Activated CD4-positive, alpha-beta T cell treated with anti-CD3 and anti-CD28 coated beads, Interleukin-2, amount 50 U/mL, for 24 hours (primary cell): ENCODE data around the gene ZGPAT.
A peak's percentile ranks its signal among the peaks of the same experiment; 100 is the strongest.

Experiments
- DNase-seq, 2 donors: peaks; one replicate each; pipeline ENCODE4 v3.0.0-alpha.2; 2020; ENCODE audit warnings: low read depth in 1 of 2, low spot score in 1 of 2

Gene ZGPAT

DNA sequence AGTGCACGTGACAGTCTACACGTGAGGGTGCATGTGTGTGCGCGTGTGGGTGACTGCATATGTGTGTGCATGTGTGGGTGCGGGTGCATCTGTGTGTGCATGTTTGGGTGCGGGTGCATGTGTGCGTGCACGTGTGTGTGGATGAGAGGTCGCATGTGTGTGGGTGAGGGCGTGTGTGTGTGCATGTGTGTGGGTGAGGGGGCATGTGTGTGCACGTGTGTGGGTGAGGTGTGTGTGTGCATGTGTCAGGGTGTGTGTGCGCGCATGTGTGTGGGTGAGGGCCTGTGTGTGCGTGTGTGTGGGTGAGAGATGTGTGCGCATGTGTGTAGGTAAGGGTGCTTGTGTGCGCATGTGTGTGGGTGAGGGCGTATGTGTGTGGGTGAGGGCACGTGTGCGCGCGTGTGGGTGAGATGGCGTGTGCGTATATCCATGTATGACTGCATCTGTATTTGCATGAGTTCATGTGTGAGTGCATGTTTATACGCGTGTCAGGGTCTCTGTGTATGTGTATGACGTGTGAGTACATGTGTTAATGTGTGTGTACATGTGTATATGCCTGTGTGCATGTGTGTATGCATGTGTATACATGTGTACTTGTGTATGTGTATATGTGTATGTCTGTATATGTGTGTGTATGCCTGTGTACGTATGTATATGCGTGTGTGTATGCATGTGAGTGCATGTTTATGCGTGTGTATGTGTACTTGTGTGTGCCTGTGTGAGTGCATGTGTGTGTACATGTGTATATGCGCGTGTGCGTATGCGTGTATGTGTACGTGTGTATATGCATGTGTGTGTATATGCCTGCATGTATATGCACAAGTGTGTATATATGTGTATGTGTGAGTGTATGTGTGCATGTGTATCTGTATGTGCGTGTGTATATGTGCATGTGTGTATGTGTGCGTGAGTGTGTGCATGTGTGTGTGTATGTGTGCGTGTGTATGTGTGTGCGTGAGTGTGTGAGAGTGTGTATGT lies 24.6 kb downstream of the ZGPAT start:
- DNase-seq, result no peak

DNA sequence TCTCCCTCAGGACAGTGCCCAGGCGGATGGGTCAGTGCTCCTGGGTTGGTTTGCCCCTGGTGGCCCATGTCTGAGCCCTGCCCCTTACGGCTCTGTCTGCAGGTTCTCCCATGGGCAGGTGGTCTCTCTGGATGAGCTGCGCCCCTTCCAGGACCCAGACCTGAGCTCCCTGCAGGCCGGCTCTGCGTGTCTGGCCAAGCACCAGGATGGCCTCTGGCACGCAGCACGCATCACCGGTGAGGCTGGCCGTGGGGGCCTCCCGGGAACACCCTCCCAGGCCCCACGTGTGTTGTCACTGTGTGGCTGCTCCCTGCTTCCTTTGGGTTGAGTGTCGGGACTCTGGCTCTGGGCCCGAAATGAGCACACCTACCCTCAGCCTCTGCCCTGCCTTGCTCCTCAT lies 25.3 kb downstream of the ZGPAT start:
- DNase-seq, result no peak

DNA sequence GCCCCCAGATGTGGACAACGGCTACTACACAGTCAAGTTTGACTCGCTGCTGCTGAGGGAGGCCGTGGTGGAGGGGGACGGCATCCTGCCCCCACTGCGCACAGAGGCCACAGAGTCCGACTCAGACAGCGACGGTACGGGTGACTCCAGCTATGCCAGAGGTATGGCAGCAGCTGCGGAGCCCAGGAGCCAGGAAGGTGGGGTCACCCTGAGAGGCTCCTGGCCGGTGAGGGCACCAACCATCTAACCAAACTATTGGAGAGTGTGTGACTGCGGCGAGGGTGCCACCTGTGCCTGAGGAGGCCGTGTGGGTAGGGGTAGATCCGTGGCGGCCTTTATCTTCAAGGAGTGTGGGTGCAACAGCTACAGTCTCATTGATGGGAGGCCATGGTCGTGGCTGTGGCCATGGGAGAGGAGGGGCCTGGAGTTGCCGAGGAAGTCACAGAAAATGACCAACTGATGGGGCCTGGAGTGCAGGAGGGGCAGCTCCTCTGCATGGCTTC lies 25.8 kb downstream of the ZGPAT start:
- DNase-seq, result no peak

DNA sequence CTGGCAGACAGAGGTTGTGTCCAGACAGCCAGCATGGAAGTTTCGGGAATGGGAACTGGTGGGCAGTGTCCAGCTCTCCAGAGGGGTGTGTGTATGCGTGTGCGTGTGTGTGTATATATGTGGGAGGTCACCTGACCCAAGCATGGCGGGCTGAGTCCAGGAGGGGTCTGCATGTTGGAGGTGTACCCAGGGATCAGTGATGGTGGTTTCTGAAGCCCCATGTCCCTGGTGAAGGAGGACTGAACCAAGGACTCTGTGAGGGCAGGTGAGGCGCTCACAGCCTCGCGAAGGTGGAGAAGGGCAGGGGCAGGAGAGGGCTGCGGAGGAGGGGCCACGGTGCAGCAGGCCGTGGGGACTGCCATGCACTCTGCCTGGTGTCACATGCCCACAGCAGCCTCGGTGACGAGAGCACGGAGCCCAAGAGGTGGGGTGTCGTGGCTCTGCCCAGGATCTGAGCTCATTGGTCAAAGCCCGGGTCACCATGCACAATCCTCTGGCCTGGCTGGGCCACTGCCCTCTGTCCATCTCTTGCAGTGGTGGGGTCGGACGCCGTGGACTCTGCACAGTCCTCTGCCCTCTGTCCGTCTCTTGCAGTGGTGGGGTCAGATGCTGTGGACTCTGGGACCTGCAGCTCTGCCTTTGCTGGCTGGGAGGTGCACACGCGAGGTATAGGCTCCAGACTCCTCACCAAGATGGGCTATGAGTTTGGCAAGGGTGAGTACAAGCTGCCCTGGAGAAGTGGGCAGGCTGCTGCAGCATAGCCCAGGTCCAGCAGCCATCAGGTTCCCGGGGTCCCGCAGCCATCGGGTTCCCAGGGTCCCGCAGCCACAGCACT lies 26.5 kb downstream of the ZGPAT start:
- no peak for DNase-seq

DNA sequence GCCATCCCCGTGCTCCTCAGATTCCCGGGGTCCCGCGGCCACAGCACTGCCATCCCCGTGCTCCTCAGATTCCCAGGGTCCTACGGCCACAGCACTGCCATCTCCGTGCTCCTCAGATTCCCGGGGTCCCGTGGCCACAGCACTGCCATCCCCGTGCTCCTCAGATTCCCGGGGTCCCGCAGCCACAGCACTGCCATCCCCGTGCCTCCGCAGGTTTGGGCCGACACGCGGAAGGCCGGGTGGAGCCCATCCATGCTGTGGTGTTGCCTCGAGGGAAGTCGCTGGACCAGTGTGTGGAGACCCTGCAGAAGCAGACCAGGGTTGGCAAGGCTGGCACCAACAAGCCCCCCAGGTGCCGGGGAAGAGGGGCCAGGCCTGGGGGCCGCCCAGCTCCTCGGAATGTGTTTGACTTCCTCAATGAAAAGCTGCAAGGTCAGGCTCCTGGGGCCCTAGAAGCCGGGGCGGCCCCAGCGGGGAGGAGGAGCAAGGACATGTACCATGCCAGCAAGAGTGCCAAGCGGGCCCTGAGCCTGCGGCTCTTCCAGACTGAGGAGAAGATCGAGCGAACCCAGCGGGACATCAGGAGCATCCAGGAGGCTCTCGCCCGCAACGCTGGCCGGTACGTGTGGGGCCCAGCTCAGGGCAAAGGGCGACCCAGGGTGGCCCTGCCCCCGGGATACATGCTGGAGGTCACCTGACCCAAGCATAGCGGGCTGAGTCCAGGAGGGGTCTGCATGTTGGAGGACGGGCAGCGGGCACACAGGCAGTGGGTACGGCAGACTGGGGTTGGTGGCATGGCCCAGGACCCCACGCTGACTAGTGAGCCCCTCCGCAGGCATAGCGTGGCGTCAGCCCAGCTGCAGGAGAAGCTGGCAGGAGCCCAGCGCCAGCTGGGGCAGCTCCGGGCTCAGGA lies 27.4 kb downstream of the ZGPAT start:
- no peak for DNase-seq

DNA sequence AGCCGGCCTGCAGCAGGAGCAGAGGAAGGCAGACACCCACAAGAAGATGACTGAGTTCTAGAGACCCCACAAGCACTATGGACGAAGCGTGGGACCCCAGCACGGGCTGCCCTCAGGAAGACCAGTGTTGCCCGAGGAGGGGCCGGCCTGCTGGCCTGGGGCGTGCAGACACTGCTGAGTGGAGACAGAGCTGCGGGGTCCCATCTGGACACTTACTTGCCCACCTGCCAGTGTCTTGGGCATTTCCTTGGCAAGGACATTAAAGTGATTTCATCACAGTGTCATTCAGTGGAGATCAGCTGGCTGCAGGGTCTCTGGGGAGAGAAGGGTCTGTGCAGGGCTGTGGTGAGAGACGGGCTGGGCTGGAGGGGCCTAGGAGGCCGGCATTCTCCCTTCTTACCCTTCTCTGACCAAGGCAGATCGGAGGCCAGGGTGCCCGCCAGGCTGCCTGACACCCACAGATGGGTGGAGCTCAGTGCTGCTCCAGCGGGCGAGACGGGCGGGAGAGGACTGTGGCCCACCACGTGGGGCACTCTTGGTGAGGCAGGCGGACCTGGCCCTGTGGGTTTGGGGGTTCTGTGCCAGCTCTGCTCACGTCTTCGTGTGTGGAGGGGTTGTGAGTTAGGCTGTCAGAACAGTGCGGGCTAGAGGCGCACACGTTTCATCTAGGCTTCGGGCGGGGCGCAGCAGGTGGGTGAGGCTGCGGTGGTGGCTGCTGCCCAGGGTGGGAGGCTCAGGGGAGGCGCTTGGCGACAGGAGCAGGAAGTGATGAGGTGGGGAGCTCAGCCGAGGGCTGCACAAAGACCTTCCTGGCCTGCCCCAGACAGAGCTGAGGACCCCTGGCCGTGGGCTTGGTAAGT lies 28.2 kb downstream of the ZGPAT start, which contains the start of gene LIME1:
Gene LIME1 (plus strand): TSS at position 806 of the 860 bp plus-strand sequence. CDS start 886 bp downstream, outside the sequence.
- no peak for DNase-seq

DNA sequence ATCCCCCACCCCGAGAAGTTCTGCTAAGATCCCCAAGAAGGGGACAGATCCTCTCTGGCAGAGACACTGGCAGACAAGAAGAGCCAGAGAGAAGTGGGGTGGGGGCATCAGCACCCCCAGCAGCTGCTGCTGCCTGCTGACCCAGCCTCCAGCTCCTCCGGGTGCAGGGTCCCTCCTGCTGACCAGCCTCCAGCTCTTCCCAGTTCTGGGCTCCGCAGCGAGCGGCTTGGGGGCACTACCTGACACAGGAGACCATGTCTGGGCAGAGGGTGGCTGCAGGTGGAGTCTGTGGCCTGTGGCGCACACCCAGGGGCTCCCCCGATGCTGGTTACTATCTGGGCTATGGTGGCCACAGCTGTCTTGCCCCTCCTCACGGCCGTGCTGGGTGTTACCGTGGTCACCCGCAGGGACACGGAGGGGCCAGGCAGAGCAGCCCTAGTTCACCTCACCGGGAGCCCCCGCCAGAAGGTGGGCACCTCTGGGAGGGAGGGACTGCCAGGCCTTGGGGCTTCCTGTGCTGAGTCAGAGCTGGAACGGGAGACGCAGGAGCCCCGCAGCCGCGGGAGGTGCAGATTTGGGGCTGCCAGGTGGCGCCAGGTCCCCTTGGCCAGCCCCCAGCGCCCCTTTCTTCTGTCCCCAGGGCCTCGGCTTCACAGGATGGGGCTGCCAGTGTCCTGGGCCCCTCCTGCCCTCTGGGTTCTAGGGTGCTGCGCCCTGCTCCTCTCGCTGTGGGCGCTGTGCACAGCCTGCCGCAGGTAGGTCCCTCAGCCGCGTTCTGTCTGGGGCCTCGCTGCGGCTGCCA lies 29.3 kb downstream of the ZGPAT start:
- DNase-seq, result no peak

DNA sequence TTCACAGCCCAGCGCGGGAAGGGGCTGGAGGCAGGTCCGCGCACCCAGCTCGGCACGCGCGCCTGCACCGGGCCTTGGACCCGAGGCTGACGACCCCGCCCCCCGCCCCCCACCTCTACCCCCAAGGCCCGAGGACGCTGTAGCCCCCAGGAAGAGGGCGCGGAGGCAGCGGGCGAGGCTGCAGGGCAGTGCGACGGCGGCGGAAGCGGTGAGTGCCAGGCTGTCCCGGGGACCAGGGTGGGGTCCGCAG lies 29.8 kb downstream of the ZGPAT start:
- no peak for DNase-seq

DNA sequence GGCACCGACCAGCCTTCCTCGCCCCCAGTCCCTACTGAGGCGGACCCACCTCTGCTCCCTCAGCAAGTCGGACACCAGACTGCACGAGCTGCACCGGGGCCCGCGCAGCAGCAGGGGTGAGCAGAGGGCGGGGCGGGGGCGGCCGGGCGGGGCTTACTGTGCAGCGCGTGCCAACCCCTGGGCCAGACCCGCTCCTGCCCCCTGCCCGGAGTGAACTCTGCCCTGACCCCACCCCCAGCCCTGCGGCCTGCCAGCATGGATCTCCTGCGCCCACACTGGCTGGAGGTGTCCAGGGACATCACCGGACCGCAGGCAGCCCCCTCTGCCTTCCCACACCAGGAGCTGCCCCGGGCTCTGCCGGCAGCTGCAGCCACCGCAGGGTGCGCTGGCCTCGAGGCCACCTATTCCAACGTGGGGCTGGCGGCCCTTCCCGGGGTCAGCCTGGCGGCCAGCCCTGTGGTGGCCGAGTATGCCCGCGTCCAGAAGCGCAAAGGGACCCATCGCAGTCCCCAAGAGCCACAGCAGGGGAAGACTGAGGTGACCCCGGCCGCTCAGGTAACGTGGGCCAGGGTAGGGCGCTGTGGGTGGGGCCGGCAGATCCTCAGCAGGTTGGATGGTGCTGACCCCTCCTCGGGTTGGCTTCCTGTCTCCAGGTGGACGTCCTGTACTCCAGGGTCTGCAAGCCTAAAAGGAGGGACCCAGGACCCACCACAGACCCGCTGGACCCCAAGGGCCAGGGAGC lies 30.3 kb downstream of the ZGPAT start:
- DNase-seq, result no peak

DNA sequence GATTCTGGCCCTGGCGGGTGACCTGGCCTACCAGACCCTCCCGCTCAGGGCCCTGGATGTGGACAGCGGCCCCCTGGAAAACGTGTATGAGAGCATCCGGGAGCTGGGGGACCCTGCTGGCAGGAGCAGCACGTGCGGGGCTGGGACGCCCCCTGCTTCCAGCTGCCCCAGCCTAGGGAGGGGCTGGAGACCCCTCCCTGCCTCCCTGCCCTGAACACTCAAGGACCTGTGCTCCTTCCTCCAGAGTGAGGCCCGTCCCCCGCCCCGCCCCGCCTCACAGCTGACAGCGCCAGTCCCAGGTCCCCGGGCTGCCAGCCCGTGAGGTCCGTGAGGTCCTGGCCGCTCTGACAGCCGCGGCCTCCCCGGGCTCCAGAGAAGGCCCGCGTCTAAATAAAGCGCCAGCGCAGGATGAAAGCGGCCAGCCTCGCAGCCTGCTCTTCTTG lies 30.9 kb downstream of the ZGPAT start:
- no peak for DNase-seq

DNA sequence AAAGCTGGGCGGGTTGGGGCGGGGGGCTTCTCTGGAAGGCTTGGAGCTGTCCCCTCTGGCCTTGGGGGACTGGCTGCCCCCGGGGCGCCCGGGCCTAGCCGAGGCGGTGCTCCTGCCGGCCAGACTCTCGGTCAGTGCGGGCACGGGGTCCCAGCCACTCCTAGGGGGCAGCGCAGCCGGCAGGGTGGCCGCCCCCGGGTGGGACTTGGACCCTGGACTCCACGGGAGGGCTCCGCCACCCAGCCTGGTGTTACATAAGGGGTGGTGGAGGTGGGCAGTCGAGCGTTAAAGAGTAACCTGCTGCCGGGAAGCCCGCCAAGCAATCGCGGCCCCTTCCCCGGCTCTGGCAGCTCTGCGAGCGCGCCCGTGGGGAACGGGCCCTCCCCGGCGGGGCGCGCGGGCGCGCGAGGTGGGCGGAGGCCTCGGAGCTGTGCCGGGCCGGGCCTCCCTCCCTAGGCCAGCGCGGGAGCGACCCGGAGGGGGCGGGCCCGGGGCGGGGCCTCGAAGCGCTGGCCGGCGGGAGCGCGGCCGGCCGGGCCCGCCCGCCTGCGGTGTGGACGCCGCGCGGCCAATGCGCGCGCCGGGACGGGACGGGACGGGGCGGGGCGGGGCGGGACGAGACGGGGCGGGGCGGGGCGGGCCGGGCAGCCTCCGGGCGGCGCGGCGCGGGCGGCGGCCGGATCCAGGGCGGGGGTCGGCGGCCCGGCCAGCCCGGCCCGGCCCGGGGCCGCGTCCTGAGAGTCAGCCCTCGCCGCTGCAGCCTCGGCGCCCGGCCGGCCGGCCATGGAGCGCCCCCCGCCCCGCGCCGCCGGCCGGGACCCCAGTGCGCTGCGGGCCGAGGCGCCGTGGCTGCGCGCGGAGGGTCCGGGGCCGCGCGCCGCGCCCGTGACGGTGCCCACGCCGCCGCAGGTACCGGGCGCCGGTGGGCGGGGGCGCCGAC lies 31.6 kb downstream of the ZGPAT start, which contains the start of gene SLC2A4RG:
Gene SLC2A4RG (plus strand): TSS at position 647 of the 940 bp plus-strand sequence. CDS start 137 bp downstream, at position 784.
- peak in 1 of 2 donors; percentile 43 for DNase-seq

DNA sequence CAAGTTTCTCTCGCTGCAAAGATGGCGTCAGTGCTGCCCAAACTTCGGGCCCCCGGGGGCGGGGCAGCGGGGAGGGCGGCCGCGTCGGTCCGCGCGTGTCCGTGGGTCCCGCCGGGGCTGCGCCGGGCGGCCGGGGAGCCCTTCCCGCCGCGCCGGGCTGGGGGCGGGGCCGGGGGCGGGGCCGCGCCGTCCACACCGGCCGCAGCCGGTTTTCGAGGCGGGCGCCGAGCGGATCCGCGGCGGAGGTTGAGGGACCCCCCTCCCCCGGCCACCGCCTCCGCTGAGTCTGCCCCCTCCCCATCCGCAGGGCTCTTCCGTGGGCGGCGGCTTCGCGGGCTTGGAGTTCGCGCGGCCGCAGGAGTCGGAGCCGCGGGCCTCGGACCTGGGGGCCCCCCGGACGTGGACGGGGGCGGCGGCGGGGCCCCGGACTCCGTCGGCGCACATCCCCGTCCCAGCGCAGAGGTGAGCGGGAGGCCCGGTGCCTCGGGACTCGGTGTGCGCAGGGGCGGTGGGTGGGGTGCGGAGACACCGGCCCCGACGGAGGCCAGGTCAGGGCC lies 32.3 kb downstream of the ZGPAT start:
- no peak for DNase-seq

DNA sequence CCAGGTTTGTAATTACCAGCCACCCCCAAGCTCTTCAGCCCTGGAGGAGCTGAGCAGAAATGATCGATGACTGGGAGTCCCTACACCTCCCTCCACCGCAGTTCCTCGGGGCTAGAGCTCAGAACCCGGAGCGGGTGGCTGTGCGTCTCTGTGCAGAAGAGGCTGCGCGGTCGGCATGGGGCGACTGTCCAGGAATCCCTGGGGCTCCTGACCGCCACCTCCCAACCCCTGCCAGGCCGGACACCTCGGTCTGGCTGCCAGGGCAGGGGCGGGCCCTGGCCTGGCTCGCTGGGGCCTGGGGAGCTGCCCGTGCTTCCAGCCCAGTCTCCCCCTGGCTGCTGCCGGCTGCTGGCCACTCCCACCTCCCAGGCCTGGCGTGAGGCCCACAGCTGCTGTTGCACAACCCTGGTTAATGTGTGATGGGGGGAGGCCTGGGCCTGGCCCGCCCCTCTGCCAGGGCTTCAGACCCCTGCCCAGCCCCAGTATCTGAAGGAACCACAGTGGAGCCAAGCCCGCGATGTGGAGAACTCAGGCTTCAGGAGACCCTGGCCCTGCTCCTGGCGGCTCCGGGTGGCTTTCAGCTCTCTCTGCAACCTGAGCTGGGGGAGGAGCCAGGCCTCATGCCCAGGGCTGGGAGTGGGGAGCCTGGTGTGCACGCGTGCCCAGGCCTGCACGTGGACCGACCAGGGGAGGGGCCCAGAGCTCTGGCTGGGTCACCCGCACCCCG lies 33.0 kb downstream of the ZGPAT start:
- DNase-seq, result no peak

DNA sequence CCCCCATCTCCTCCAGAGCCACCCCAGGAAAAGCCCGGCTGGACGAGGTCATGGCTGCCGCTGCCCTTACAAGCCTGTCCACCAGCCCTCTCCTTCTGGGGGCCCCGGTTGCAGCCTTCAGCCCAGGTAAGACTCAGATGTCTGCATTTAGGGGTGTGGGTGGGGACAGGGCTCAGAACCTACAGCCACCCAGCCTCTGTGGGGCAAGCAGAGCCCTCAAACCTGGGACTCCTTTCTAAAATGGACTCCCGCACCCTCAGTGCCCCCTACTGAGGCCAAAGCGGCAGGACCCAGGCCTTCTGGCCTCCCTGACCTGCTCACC lies 33.5 kb downstream of the ZGPAT start:
- no peak for DNase-seq

DNA sequence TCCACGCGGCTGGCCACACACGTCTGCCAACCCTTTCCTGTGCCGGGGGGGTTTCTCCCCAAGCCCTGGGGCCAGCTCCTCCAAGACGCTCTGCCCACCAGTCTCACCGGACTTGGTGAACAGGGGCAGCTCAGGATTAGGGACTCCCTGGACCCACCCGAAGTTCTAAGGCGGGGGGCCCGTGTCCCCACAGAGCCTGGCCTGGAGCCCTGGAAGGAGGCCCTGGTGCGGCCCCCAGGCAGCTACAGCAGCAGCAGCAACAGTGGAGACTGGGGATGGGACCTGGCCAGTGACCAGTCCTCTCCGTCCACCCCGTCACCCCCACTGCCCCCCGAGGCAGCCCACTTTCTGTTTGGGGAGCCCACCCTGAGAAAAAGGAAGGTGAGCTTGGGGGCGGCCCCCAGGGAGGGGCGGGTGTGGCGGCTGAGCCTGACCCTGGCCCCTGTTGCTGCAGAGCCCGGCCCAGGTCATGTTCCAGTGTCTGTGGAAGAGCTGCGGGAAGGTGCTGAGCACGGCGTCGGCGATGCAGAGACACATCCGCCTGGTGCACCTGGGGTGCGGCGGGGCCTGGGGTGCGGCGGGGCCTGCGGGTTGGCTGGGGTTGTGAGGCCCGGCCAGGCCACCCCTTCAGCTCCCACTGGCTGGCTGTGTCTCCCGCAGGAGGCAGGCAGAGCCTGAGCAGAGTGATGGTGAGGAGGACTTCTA lies 34.0 kb downstream of the ZGPAT start:
- DNase-seq, result no peak
